DOHH2 (cell line): ENCODE data around the gene YEATS4.

Source experiments
- H3F3A ChIP-seq: fragments of 200-600 bp; sonication (generic), shearing (Covaris generic); 2 replicates; pipeline ENCODE4 v1.6.0; 2016; ENCODE audit warnings: antibody characterized with exemption, mild to moderate bottlenecking; ENCODE audit not compliant: control insufficient read depth, insufficient read depth
- H3K27ac ChIP-seq: fragments of 200-600 bp; sonication (generic); 2 replicates; pipeline ENCODE4 v1.5.1; 2014; ENCODE audit warnings: low read depth, mild to moderate bottlenecking, low read length, moderate library complexity
- H3K27me3 ChIP-seq: fragments of 200-600 bp; sonication (generic); 2 replicates; pipeline ENCODE4 v1.6.1; 2014; ENCODE audit warnings: mild to moderate bottlenecking, low read length, mixed read lengths; ENCODE audit not compliant: control insufficient read depth
- H3K36me3 ChIP-seq: fragments of 200-600 bp; sonication (generic); 2 replicates; pipeline ENCODE4 v1.6.1; 2014; ENCODE audit warnings: mild to moderate bottlenecking, low read length, moderate library complexity, mixed read lengths; ENCODE audit not compliant: control insufficient read depth
- H3K4me1 ChIP-seq: fragments of 200-600 bp; sonication (generic); 2 replicates; pipeline ENCODE4 v1.6.1; 2014; ENCODE audit warnings: mild to moderate bottlenecking, low read length, mixed read lengths; ENCODE audit not compliant: control insufficient read depth
- H3K4me2 ChIP-seq: fragments of 200-600 bp; sonication (generic); 2 replicates; pipeline ENCODE4 v1.6.0; 2014; ENCODE audit warnings: mild to moderate bottlenecking, low read length, moderate library complexity
- H3K4me3 ChIP-seq: fragments of 200-600 bp; sonication (generic); 2 replicates; pipeline ENCODE4 v1.5.1; 2014; ENCODE audit warnings: mild to moderate bottlenecking, low read length, mixed read lengths
- H3K79me2 ChIP-seq: fragments of 200-600 bp; sonication (generic); 2 replicates; pipeline ENCODE4 v1.6.1; 2014; ENCODE audit warnings: mild to moderate bottlenecking, low read length, mixed read lengths; ENCODE audit not compliant: control insufficient read depth
- H3K9me2 ChIP-seq: fragments of 200-600 bp; sonication (generic); replicated peaks from 2 replicates; pipeline ENCODE4 v1.6.1; 2014; ENCODE audit warnings: mild to moderate bottlenecking, low read length, mixed read lengths; ENCODE audit not compliant: control insufficient read depth
- H3K9me3 ChIP-seq: fragments of 200-600 bp; sonication (generic); 2 replicates; pipeline ENCODE4 v1.6.1; 2014; ENCODE audit warnings: antibody characterized with exemption, low read length, mixed read lengths; ENCODE audit not compliant: control insufficient read depth, insufficient read depth
- H4K20me1 ChIP-seq: fragments of 200-600 bp; sonication (generic); 2 replicates; pipeline ENCODE4 v1.6.0; 2014; ENCODE audit warnings: low read depth, mild to moderate bottlenecking, antibody characterized with exemption, low read length, moderate library complexity; ENCODE audit not compliant: control insufficient read depth, insufficient read depth
- CTCF ChIP-seq: fragments of 200-600 bp; sonication (generic); IDR thresholded peaks from one replicate; pipeline ENCODE4 v1.5.1; 2014; ENCODE audit warnings: antibody characterized with exemption, mild to moderate bottlenecking, low read depth, low read length; ENCODE audit not compliant: poor library complexity, severe bottlenecking
- EZH2phosphoT487 ChIP-seq: fragments of 200-600 bp; sonication (generic); IDR thresholded peaks from 2 replicates; pipeline ENCODE4 v1.6.1; 2017; ENCODE audit warnings: borderline replicate concordance, mild to moderate bottlenecking, antibody characterized with exemption, low read length, moderate library complexity, mixed read lengths

Gene YEATS4

DNA sequence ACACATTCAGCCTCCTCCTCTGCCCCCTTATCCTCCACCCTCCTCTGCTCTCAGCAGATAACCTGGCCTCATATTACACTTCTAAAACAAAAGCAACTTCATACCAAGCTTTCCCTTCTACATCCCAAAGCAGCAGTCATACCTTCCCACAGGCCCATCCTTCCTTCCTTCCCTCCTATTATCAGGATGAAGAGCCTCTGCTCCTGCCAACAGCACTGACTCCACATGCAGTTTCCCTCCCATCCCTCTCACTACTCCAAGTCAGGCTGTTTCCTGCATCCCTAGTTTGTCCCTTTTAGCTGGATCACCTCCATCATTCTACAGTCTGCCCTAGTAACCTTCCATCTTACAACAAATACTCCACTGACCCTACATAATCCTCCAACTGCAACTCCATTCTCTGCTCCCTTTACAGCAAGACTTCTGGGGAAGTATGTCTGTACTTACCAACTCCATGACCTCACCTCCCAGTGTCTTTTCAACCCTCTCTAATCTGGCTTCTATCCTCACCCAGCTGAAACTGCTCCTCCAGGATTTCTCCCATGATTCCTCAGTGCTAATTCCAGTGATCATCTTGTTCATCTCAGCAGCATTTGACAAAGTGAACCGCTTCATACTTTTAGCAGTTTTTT is 4.9 kb upstream of the YEATS4 start:
- no peaks in the 10 kb centered on the region for H3K27me3 ChIP-seq
- H3F3A ChIP-seq = peaks cover 6% of the 10 kb centered on the region; the same call in 1 of the 2 replicates
- no peak overlapping the region for H3K4me2 ChIP-seq
- H3K27ac ChIP-seq = no peak overlapping the region
- peaks cover 16% of the 10 kb centered on the region for H3K4me1 ChIP-seq
- H3K9me2 ChIP-seq = no peaks in the 10 kb centered on the region
- TF ChIP-seq CTCF (no peak), EZH2phosphoT487 (no peak)
- peaks cover under 1% of the 10 kb centered on the region for H3K36me3 ChIP-seq
- no peak overlapping the region for H3K4me3 ChIP-seq
- no peaks in the 10 kb centered on the region for H3K9me3 ChIP-seq
- H3K79me2 ChIP-seq = peaks cover 2% of the 10 kb centered on the region
- H4K20me1 ChIP-seq = no peaks in the 10 kb centered on the region

- Histone ChIP-seq H3K9me3 (no peaks in the 10 kb centered on the region), H3K9me2 (no peaks in the 10 kb centered on the region), H3K4me2 (no peak overlapping the region), H3K4me1 (peaks cover 16% of the 10 kb centered on the region), H3K4me3 (no peak overlapping the region), H3K79me2 (peaks cover 10% of the 10 kb centered on the region), H4K20me1 (no peaks in the 10 kb centered on the region), H3K27ac (no peak overlapping the region), H3K36me3 (peaks cover 9% of the 10 kb centered on the region), H3K27me3 (no peaks in the 10 kb centered on the region), H3F3A (peaks cover 6% of the 10 kb centered on the region; the same call in 1 of the 2 replicates)
- TF ChIP-seq EZH2phosphoT487 = no peak
- TF ChIP-seq CTCF = no peak
These were observed 4.0 kb upstream of the YEATS4 start for GRCh38 chr12:69355363-69356028.

GRCh38 chr12:69360348-69360672 is 767 bp downstream of the YEATS4 start:
- H3F3A ChIP-seq = peaks cover 6% of the 10 kb centered on the region; the same call in 1 of the 2 replicates
- no peak for TF ChIP-seq EZH2phosphoT487
- no peak for TF ChIP-seq CTCF
- peaks cover 50% of the 10 kb centered on the region for H3K36me3 ChIP-seq
- peak overlapping the region; percentile 84 for H3K27ac ChIP-seq
- H3K27me3 ChIP-seq = no peaks in the 10 kb centered on the region
- peaks cover 54% of the 10 kb centered on the region for H3K79me2 ChIP-seq
- H3K9me3 ChIP-seq = no peaks in the 10 kb centered on the region
- H3K4me2 ChIP-seq = peak overlapping the region; percentile 84
- H4K20me1 ChIP-seq = 0 out of 2 replicates have a peak, but pooled peaks cover 3% of the 10 kb centered on the region
- H3K4me3 ChIP-seq = peak overlapping the region; percentile 99
- H3K4me1 ChIP-seq = peaks cover 37% of the 10 kb centered on the region
- no peaks in the 10 kb centered on the region for H3K9me2 ChIP-seq
